Activated CD4-positive, alpha-beta T cell treated with anti-CD3 and anti-CD28 coated beads, Interleukin-2, amount 50 U/mL, for 16 hours (primary cell): ENCODE measurements around the gene MFSD12.
A peak's percentile ranks its signal among the peaks of the same experiment; 100 is the strongest.
"Not testable (repeated sequence)": the region's sequence is repeated elsewhere in the genome, so short reads cannot be mapped to it uniquely, and the experiment has no call there.

Experiments
- DNase-seq: peaks from one replicate; pipeline ENCODE4 v3.0.0-alpha.2; 2020

Gene MFSD12

DNA sequence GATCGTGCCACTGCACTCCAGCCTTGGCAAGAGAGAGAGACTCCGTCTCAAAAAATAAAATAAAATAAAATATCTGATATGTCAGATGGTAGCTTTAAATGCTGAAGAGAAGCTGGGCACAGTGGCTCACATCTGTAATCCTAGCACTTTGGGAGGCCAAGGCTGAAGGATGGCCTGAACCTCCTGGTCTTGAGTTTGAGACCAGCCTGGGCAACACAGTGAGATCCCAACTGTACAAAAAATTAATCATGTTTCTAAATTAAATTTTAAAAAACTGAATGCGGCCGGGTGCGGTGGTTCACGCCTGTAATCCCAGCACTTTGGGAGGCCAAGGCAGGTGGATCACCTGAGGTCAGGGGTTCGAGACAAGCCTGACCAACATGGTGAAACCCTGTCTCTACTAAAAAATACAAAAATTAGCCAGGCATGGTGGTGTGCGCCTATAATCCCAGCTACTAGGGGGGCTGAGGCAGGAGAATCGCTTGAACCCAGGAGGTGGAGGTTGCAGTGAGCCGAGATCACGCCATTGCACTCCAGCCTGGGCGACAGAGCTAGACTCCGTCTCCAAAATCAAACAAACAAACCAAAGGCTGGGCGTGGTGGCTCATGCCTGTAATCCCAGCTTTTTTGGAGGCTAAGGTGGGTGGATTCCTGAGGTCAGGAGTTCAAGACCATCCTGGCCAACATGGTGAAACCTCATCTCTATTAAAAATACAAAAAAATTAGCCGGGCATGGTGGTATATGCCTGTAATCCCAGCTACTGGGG lies 26.8 kb upstream of the MFSD12 start:
- not testable (repeated sequence) for DNase-seq

DNA sequence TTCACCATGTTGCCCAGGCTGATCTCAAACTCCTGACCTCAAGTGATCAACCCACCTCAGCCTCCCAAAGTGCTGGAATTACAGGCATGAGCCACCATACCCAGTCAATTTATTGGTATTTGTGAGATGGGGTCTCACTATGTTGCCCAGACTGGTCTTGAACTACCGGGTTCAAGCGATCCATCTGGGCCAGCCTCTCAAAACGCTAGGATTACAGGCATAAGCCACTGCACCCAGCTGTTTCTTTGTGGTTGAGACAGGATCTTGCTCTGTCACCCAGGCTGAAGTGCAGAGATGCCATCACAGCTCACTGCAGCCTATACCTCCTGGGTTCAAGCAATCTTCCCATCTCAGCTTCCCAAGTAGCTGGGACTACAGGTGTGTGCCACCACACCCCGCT lies 24.4 kb upstream of the MFSD12 start:
- not testable (repeated sequence) for DNase-seq

DNA sequence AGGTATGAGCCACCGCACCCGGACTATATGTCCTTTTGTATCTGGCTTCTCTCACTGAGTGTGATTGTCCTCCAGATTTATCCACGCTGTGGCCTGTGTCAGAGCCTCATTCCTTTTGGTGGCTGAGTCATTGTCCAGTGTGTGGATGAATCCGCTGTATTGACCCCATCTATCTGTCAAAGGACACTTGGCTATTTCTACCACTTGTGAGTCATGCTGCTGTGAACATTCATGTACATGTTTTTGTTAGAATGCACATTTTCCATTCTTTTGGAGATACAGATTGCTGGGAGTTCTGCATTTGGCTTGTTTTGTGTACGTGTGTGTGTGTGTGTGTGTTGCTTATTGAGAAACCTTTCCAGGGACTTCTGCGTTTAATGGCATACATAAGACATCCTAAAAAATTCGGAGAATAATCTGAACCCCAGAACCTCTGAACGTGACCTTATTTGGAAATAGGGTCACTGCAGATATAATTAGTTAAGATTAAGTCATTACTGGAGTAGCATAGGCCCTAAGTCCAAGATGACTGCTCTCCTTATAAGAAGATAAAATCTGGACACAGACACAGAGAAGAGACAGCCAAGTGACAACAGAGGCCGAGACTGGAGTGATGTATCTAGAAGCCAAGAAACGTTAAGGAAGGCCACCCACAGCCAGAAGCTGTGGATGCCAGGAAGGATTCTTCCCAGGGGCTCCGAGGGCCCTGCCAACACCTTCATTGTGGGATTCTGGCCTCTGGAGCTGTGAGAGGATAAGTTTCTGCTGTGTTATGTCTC lies 23.0 kb upstream of the MFSD12 start:
- no peak for DNase-seq

DNA sequence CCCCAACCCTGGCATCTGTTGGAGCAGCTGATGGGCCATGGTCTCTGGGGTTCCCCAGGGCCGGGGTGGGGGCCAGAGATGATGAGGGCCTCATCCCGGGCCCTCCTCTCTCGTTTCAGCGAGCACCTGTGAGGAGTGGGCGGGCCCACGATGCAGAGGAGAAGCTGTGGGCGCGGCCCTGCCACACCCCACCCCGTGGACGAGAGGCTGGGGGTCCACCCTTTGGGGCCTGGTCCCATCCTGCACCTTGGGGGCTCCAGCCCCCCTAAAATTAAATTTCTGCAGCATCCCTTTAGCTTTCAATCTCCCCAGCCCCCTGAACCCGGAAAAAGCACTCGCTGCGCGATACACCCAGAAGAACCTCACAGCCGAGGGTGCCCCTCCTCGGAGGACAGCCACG lies 21.0 kb upstream of the MFSD12 start:
- no peak for DNase-seq

DNA sequence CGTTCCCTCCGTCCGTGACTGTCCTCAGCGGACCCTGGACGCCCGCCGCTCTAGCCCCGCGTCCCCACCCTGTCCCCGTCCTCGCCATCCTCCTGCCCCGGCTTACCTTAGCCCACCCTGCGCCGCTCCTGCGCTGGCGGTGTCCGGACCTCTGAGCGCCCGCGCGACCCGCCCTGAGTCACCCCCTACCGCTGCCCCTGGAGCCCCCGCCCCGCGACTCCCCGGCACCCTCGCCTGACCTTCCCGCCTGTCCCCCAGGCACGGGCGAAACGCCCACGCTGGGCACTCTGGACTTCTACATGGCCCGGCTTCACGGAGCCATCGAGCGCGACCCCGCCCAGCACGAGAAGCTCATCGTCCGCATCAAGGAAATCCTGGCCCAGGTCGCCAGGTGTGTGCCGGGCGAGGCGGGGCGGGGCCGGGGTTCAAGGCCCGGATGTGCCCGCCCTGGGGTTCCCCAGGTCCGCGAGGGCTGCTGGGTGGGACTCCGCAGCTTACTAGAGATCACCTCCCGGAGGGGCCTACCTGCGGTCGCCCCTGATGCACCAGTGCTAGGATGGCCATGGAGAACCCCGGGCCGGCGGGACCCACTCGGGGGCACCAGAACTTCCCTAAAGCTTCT lies 20.4 kb upstream of the MFSD12 start:
- DNase-seq = no peak

DNA sequence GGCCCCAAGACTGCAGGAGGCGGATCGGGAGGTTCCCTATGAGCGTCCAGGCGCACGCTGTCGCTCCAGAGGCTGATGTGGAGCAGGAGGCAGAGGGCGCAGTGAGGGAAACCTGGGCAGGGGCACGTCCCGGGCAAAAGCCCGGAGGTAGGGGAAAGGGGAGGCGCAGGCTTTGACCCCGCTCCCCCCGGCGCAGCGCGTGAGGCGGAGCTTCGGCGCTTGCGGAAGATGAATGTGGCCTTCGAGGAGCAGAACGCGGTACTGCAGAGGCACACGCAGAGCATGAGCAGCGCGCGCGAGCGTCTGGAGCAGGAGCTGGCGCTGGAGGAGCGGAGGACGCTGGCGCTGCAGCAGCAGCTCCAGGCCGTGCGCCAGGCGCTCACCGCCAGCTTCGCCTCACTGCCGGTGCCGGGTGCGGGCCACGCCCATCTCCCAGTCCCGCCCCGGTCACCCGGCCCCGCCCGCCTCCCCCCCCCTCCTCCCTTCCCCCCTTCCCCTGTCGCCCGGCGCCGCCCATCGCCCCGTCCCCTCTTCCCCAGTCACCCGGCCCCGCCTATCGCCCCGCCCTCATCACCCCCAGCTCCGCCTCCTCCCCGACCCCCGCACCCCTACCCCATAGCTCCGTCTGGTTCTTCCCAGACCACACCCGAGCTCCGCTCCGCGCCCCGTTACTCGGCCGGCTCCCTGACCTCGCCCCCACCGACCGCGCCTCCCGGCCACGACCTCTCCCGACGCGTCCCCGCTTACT lies 19.5 kb upstream of the MFSD12 start:
- DNase-seq = no peak

DNA sequence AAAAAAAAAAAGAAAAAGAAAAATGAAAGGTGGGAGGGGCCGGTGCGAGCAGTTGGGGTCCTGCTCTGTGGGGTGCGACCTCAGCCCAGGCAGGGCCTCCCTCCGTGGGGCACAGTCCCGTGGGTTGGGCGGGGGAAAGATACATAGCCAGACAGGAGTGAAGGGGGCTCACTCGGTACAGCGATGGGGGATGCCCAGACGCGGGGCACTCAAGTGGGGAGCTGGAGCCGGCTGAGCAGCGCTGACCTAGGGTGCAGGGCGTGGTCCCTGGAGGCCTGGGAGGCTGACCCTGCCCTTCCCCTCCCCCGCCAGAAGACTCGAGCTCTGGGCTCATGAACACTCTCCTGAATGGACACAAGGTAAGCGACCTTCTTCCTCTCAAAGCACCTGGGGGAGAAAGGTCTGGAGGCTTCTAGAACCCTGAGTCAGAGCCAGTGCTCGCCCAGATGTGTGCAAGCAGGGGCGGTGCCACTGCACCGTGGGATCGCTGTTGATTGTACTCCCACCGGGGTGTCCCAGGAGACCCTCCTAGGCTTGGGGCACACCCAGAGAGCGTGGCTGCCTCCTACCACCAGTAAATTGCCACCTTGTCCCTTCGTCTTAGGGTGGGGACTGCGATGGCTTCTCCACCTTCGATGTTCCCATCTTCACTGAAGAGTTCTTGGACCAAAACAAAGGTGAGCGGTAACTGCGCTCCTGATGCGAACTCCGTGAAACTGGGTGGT lies 18.7 kb upstream of the MFSD12 start:
- no peak for DNase-seq

DNA sequence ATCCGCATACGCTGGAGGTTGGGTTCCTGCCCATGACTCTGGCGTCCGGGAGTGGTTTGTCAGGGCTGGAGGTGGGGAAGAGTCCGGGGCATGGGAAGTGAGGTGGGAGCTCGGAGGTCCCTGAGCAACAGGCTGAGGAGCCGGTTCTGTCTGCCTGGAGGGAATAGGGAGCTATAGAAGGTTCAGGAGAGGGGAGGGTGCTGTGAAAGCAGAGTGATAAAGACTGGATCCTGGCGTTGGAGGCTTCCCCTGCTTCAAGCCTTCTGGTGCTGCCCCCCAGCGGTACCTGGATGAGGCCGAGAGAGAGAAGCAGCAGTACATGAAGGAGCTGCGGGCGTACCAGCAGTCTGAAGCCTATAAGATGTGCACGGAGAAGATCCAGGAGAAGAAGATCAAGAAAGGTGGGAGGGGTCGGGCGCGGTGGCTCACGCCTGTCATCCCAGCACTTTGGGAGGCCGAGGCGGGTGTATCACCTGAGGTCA lies 17.9 kb upstream of the MFSD12 start:
- DNase-seq = no peak

DNA sequence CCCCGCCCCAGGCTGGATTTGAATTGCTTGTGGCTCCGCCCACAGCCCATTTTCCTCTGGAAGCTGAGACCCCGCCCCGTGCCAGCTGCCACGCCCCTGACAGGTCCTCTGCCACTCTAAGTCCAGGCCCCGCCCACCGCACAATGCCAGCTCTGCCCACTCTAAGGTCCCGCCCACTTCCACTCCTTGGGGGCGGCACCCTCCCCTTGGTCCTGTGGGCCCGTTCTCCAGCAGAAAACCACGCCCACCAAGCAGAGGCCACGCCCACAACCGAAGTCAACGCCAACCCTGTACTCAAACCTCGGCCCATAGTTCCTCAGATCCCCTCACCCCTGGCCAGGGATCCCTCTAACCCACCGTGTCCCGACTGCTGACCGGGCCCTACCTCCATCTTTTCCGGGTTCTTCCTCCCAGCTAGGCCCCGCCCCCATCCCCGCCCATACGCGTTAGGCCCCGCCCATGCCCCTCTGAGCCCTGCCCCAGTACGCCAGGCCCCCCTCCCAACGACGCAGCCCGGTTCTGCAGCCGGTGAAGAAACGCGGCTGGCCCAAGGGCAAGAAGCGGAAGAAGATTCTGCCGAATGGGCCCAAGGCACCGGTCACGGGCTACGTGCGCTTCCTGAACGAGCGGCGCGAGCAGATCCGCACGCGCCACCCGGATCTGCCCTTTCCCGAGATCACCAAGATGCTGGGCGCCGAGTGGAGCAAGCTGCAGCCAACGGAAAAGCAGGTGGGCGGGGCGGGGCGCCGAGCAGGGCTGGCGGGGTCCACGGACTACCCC lies 16.7 kb upstream of the MFSD12 start:
- peak; percentile 96 for DNase-seq

DNA sequence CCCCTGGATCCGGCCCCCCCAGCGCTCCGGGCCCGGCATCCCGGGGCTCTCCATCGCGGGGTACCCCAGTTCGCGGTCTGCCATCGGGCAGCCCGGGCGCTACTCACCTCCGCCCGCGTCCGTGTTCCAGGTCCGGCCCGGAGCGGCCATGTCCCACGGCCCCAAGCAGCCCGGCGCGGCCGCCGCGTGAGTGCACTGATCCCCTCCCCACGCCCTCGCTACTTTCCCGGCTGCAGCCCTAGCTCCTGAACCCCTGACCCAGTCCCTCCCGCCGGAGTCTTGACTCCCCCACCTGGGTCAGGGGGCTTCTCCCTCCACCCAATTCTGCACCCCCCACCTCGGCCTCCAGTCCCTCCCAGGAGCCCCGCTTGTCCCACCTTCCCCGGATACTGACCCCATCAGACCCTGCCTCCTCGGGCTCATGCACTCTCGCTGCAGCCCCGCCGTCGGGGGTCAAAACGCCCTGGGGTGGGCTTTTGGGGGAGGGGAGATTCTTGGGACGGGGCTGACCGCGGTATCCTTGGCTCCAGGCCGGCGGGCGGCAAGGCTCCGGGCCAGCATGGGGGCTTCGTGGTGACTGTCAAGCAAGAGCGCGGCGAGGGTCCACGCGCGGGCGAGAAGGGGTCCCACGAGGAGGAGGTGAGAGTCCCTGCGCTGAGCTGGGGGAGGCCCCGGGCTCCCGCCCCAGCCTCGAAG lies 15.9 kb upstream of the MFSD12 start:
- no peak for DNase-seq

DNA sequence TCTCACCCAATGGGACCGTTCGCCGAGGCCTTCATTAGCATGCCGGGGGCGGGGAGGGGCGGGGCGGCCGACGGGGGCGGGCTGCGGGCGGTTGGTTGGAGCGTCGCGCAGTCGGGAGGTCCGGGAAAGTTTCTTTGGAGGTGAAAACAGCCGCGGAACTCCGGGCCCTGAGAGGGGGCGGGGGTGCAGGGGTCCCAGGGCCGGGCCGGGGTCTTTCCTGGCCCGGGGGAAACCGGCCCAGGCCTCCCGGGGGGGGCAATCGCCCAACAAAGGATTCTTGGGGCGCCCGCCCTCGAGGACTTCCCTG lies 15.4 kb upstream of the MFSD12 start, which contains the start of gene HMG20B:
Gene HMG20B, plus strand, starts transcription at position 90 of the 307 bp plus-strand sequence. CDS start 366 bp downstream, outside the sequence.
- no peak for DNase-seq

DNA sequence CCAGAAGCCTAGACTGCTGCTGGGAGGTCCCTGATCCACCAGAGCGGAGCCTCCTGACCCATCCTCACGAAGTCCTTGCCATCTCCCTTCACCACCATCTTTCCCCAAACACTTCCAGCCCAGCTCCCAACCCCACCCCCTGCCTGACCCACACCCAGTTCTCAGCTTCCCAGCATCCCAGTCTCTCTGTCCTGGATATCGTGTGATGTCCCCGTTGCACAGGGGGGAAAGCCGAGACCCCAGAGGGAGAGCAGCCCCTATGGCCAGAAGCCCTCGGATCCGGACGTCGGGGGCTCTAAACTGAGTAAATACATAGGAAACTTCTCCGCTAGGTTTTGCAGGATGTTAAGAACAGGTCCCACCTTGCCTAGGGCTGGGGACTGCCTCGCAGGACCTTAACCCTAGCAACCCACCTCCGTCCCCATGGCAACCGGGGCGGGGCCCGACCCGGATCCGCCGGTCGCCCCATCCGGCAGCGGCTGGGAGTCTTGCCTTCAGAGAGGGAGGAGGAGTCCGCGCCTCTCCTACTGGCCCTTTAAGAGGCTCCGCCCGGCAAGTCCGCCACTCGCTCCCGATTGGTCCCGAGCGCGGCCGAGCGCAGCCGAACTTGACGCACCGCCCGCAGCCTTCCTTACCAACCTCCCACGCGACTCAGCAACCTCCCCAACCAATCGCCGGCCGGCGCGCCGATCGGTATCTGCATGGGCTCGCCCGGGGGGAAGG lies 14.9 kb upstream of the MFSD12 start:
- peak; percentile 100 for DNase-seq

DNA sequence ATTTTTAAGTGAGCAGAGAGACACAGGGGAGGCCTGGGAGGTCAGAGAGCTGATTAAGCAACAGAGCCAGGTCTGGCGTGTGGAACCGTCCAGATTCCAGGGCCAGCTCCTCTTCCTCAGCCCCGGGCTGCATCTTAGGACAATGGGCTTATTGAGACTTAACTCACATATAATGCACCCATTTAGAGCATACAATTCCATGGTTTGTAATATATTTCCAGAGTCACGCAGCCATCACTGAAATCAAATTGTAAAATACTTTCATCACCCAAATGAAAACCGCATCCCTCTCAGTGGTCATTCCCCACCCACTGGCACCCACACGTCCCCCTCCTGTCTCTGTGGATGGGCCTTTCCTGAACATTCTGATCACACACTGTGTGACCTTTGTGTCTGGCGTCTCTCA lies 13.2 kb upstream of the MFSD12 start:
- DNase-seq = no peak

DNA sequence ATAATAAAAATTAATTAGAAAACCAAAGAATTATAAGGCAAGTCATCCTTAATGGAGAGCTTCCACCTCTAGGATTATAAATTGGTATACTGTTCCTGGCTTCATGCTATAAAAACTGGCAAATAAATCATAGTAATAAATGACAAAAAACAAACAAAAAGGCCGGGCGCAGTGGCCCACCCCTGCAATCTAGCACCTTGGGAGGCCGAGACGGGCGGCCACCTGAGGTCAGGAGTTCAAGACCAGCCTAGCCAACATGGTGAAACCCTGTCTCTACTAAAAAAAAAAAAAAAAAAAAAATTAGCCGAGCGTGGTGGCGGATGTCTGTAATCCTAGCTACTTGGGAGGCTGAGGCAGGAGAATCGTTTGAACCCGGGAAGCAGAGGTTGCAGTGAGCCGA lies 12.7 kb upstream of the MFSD12 start:
- DNase-seq = not testable (repeated sequence)

DNA sequence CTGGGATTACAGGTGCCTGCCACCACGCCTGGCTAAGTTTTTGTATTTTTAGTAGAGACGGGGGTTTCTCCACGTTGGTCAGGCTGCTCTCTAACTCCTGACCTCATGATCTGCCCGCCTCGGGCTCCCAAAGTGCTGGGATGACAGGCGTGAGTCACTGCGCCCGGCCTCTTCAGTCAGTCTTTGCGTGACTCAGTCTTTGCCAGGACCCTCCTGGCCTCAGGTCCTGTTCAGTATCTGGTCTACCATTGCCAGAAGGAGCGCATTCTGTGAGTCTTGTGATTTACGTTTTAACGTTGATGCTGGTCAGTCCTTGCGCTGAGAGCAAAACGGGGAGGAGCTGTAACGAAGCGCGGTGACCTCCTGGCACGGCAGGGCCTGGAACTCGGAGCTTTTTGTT lies 7.8 kb upstream of the MFSD12 start:
- no peak for DNase-seq

DNA sequence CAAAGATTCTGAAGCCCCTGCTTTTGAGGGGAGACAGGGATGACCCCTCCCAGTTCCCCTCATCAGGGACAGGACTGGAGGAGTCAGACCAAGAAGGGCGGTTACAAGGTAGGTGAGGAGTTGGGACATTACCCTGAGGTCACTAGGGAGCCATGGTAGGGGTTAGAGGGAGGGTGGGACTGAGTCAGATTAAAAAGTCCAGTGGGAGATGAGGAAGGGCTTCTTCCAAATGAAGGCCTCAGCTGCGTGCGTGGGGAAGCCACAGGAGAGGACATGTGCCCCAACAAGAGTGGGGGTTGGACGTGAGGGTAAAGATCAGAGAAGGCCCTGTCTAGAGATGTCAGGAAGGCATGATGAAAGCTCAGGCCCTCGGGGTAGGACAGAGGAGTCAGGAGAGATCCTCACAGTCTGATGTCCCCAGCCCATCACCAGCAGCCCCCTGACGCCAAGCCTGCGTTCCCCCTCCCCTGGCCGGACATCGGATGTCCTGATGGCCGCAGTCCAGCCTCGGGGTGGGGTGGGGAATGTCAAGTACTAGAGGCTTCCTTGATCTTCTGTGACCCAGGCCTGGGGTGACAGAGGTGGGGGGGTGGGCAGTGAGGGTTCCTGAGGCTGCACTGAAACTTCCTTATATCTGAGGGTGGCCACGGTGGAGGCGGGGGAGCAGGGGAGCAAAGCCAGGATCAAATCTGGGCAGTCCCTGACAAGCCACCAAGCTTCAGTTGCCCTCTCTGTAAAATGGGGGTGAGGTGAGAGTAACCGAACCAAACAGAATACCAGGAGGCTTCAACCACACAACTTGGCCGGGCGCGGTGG lies 6.5 kb upstream of the MFSD12 start:
- DNase-seq = no peak

DNA sequence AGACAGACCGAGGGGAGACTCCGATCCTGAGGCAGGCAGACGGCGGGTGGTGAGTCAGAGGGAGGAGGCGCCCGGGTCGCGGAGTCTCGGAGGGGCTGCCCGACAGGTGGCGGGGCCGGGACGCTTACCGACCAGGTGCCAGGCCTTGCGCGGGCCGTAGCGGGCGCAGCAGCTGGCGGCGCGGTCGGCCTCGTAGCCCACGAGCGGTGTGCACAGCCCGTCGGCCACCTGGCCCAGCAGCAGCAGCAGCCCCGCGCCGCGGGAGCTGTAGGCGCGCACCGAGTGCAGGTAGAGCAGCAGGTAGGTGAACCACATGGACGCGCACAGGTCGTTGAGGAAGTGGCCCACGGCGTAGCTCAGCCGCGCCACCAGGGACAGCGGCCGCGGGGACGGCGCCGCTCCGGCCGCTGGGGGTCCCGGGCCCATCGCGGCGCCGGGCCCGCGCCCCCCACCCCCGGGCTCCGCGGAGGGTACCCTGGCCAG lies 367 bp downstream of the MFSD12 start:
- peak; percentile 40 for DNase-seq

DNA sequence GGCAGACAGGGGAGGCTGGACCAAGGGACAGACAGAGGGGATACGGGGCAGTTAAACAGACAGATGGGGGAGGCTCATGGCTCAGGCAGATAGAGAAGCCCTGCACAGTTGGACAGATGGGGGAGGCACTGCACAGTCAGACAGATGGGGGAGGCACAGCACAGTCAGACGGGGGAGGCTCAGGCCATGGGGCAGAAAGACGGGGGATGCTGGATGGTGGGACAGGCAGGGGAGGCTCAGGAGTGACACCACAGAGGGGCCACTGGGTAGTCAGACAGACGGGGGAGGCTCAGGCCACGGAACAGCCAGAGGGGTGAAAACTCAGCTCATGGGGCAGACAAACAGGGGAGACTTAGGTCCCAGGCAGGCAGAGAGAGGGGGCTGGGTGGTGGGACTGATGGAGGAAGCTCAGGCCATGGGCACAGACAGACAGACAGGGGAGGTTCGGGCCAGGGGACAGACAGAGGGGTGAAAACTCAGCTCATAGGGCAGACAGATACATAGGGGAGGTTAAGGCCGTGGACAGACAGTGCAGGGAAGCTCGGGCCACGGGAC lies 886 bp downstream of the MFSD12 start:
- DNase-seq = no peak
